ENCODE results near the gene FXYD5.
A peak's percentile ranks its signal among the peaks of the same experiment; 100 is the strongest.
"Not testable (repeated sequence)": the region's sequence is repeated elsewhere in the genome, so short reads cannot be mapped to it uniquely, and the experiment has no call there.

Gene FXYD5

GRCh38 chr19:35153129-35153522, 1.4 kb upstream of the FXYD5 start:
- not testable (repeated sequence) for DNase-seq (ENCODE audit: low read depth); H3K4me3 ChIP-seq (ENCODE audit: low read depth, low read length)

- peak overlapping the region; percentile 81 for H3K4me3 ChIP-seq (ENCODE audit: low read depth, low read length)
- DNase-seq (ENCODE audit: low read depth) = no peak
Observed at GRCh38 chr19:35153701-35154524, 622 bp upstream of the FXYD5 start.

GRCh38 chr19:35155441-35155840, 906 bp downstream of the FXYD5 start:
- DNase-seq (ENCODE audit: low read depth) = no peak
- H3K4me3 ChIP-seq (ENCODE audit: low read depth, low read length) = peak overlapping the region; percentile 81

GRCh38 chr19:35155981-35156672, 1.6 kb downstream of the FXYD5 start:
- H3K4me3 ChIP-seq (ENCODE audit: low read depth, low read length) = peak overlapping the region; percentile 81
- no peak for DNase-seq (ENCODE audit: low read depth)

- no peak overlapping the region for H3K4me3 ChIP-seq (ENCODE audit: low read depth, low read length)
- DNase-seq (ENCODE audit: low read depth) = no peak
Observed at GRCh38 chr19:35156673-35157014, 2.1 kb downstream of the FXYD5 start.

GRCh38 chr19:35157431-35157830, 2.9 kb downstream of the FXYD5 start:
- H3K4me3 ChIP-seq (ENCODE audit: low read depth, low read length) = no peak overlapping the region
- no peak for DNase-seq (ENCODE audit: low read depth)

- no peak for DNase-seq (ENCODE audit: low read depth)
- H3K4me3 ChIP-seq (ENCODE audit: low read depth, low read length) = no peak overlapping the region
Observed at GRCh38 chr19:35159606-35160005, 5.1 kb downstream of the FXYD5 start.

- no peak overlapping the region for H3K4me3 ChIP-seq (ENCODE audit: low read depth, low read length)
- no peak for DNase-seq (ENCODE audit: low read depth)
Observed at GRCh38 chr19:35160629-35161433, 6.3 kb downstream of the FXYD5 start.

GRCh38 chr19:35161434-35161743, 6.9 kb downstream of the FXYD5 start:
- DNase-seq (ENCODE audit: low read depth) = no peak
- H3K4me3 ChIP-seq (ENCODE audit: low read depth, low read length) = no peak overlapping the region

GRCh38 chr19:35162471-35163326, 8.2 kb downstream of the FXYD5 start:
- no peak overlapping the region for H3K4me3 ChIP-seq (ENCODE audit: low read depth, low read length)
- no peak for DNase-seq (ENCODE audit: low read depth)

GRCh38 chr19:35164418-35164817, 9.9 kb downstream of the FXYD5 start:
- DNase-seq (ENCODE audit: low read depth) = no peak
- no peak overlapping the region for H3K4me3 ChIP-seq (ENCODE audit: low read depth, low read length)

GRCh38 chr19:35165200-35166058, 10.9 kb downstream of the FXYD5 start:
- no peak overlapping the region for H3K4me3 ChIP-seq (ENCODE audit: low read depth, low read length)
- no peak for DNase-seq (ENCODE audit: low read depth)

GRCh38 chr19:35166100-35167063, 11.8 kb downstream of the FXYD5 start:
- DNase-seq (ENCODE audit: low read depth) = no peak

GRCh38 chr19:35167251-35168119, 12.9 kb downstream of the FXYD5 start:
- no peak overlapping the region for H3K4me3 ChIP-seq (ENCODE audit: low read depth, low read length)
- no peak for DNase-seq (ENCODE audit: low read depth)

More at GRCh38 chr19:35166100-35167063, 11.8 kb downstream of the FXYD5 start:
- no peak overlapping the region for H3K4me3 ChIP-seq (ENCODE audit: low read depth, low read length)

- no peak overlapping the region for H3K4me3 ChIP-seq (ENCODE audit: low read depth, low read length)
- DNase-seq (ENCODE audit: low read depth) = no peak
Observed at GRCh38 chr19:35168196-35168595, 13.7 kb downstream of the FXYD5 start.

- no peak overlapping the region for H3K4me3 ChIP-seq (ENCODE audit: low read depth, low read length)
- no peak for DNase-seq (ENCODE audit: low read depth)
Observed at GRCh38 chr19:35169221-35169995, 14.9 kb downstream of the FXYD5 start.

Data from skeletal muscle cell (primary cell).